Measurements from ENCODE around the gene GRIA4. TPM values are rescaled to one million over a fixed set of nuclear protein-coding genes. Genes with fewer than 3 reads are reported as not detected.

The GRIA4 gene
- not detected for total RNA-seq

GRCh38 chr11:105609832-105610781 is at the start of gene GRIA4:
GRIA4 (plus strand) TSS chr11:105610073; CDS start chr11:105610998, 925 bp downstream.
- Mint-ChIP-seq H3K36me3 (no peaks in the 10 kb centered on the region), H3K9me3 (peaks cover 3% of the 10 kb centered on the region), H3K4me3 (peak within 1 kb of the TSS; percentile 45), H3K4me1 (ENCODE audit: low read depth) (peaks cover 18% of the 10 kb centered on the region), H3K27me3 (peaks cover 41% of the 10 kb centered on the region), H3K27ac (no peak within 1 kb of the TSS)
- CTCF ChIA-PET, result no interaction called here
- POLR2A ChIA-PET, result no interaction called here
- peak; percentile 31 for DNase-seq
- intact Hi-C loops (cut with micrococcal nuclease), result no loop called here

DNA sequence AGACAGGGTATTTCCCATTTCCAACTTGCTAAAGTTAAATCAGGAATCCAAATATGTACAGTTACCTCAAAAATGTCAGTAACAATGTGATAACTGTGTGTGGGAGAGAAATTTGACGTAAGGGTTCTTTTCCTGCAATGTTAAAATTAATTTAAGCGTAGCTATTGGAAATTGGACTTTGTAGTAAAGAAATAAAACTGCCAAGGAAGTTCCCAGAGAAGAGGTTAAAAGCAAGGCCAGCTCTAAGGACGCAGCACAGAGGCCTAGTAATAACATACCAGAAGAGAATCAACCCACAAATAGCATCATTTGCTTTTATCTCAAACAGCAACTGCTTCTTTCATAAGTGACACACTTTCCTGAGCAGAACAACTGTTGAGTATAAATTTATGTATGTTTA is 36.8 kb upstream of the GRIA4 start:
- H3K9me3 Mint-ChIP-seq, result no peaks in the 10 kb centered on the region
- H3K27ac Mint-ChIP-seq, result no peak overlapping the region
- H3K27me3 Mint-ChIP-seq, result peaks cover 1% of the 10 kb centered on the region
- no peaks in the 10 kb centered on the region for H3K4me1 Mint-ChIP-seq (ENCODE audit: low read depth)
- no peak for DNase-seq
- H3K4me3 Mint-ChIP-seq, result no peak overlapping the region
- CTCF ChIA-PET, result no interaction called here
- POLR2A ChIA-PET, result no interaction called here
- intact Hi-C loops (cut with micrococcal nuclease), result no loop called here
- H3K36me3 Mint-ChIP-seq, result no peaks in the 10 kb centered on the region

DNA sequence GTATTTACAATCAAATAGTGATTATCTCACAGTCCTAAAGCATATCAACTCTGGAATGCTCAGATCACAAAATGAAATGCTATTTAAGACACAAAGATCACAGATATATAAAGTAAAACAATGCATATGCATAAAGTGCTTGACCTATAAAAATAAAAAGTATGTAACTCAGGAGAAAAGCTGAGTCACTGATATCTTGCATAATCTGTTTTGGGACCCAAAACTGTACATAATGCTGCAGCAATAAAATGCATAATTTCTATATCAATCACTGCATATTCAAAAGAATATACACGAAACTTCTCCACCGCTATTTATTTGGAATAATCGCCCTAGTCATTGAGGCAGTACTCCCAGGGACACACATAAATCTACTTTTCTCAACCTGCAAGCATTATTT is 34.9 kb upstream of the GRIA4 start:
- DNase-seq, result no peak
- peaks cover 2% of the 10 kb centered on the region for H3K27me3 Mint-ChIP-seq
- no peaks in the 10 kb centered on the region for H3K9me3 Mint-ChIP-seq
- H3K36me3 Mint-ChIP-seq, result no peaks in the 10 kb centered on the region
- intact Hi-C loops (cut with micrococcal nuclease), result no loop called here
- H3K27ac Mint-ChIP-seq, result no peak overlapping the region
- no peak overlapping the region for H3K4me3 Mint-ChIP-seq
- ChIA-PET POLR2A (no interaction called here), CTCF (no interaction called here)
- no peaks in the 10 kb centered on the region for H3K4me1 Mint-ChIP-seq (ENCODE audit: low read depth)

DNA sequence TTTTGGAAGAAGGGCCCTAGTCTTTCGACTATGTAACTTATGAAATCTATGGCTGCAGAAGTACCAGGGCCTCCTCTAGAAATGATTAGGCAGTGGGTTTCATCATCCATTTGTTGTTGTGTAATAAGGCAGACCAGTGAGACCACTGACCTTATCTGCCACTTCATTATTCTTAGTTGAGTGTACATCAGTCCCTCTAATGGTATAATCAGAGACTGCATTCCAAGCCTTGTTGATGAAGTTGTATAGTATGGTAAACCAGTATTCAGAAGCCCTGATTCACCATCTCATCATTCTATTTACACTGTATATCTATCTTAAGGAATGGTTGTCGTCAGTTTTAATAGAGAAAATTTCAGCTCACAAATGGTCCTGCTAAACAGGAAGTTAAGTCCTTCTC is 32.2 kb upstream of the GRIA4 start:
- ChIA-PET POLR2A (no interaction called here), CTCF (no interaction called here)
- Mint-ChIP-seq H3K36me3 (no peaks in the 10 kb centered on the region), H3K9me3 (no peaks in the 10 kb centered on the region), H3K4me3 (no peak overlapping the region), H3K4me1 (ENCODE audit: low read depth) (no peaks in the 10 kb centered on the region), H3K27ac (no peak overlapping the region), H3K27me3 (peaks cover 2% of the 10 kb centered on the region)
- intact Hi-C loops (cut with micrococcal nuclease), result no loop called here
- no peak for DNase-seq

DNA sequence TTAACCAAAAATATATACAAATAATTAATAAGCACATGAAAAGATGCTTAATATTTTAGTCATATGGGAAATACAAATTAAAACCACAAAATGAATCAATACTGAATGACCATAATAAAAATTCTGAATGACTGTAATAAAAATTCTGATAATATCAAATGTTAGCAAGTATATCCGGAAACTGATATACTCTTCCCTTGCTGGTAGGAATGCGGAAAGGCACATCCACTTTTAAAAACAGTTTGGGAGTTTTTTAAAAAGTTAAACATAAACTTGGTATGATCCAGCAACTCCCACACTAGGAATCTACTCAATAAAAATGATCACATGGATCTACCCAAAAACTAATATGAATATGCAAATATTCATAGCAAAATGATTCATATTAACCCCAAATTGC is 30.8 kb upstream of the GRIA4 start:
- CTCF ChIA-PET, result no interaction called here
- POLR2A ChIA-PET, result no interaction called here
- no peak overlapping the region for H3K27ac Mint-ChIP-seq
- H3K9me3 Mint-ChIP-seq, result no peaks in the 10 kb centered on the region
- intact Hi-C loops (cut with micrococcal nuclease), result no loop called here
- no peaks in the 10 kb centered on the region for H3K36me3 Mint-ChIP-seq
- H3K27me3 Mint-ChIP-seq, result peaks cover 2% of the 10 kb centered on the region
- DNase-seq, result no peak
- no peaks in the 10 kb centered on the region for H3K4me1 Mint-ChIP-seq (ENCODE audit: low read depth)
- H3K4me3 Mint-ChIP-seq, result no peak overlapping the region

- ChIA-PET CTCF (no interaction called here), POLR2A (no interaction called here)
- no peaks in the 10 kb centered on the region for H3K36me3 Mint-ChIP-seq
Measured at GRCh38 chr11:105582497-105582896, 27.4 kb upstream of the GRIA4 start.

DNA sequence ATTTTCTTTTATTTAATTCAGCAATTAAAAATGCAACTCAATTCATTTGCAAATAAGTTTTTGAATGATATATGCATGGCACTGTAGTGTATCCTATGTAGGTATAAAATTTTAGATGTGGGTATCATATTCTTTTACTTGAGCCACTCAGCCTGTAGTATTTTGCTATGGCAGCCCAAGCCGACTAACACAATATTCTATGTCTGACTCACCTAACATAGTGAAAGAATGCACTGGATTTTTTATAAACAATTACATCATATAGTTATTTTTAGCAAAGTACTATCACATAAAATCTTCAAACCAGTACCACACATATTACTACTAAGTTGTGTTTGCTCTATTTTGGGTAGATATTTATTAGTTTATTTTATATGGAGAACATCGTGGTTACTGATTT is 21.9 kb upstream of the GRIA4 start:
- H3K4me3 Mint-ChIP-seq, result no peak overlapping the region
- POLR2A ChIA-PET, result no interaction called here
- no peak overlapping the region for H3K27ac Mint-ChIP-seq
- H3K4me1 Mint-ChIP-seq (ENCODE audit: low read depth), result no peaks in the 10 kb centered on the region
- no peak for DNase-seq
- no peaks in the 10 kb centered on the region for H3K36me3 Mint-ChIP-seq
- CTCF ChIA-PET, result no interaction called here
- no peaks in the 10 kb centered on the region for H3K9me3 Mint-ChIP-seq
- intact Hi-C loops (cut with micrococcal nuclease), result no loop called here
- H3K27me3 Mint-ChIP-seq, result peaks cover 2% of the 10 kb centered on the region

More at GRCh38 chr11:105582497-105582896, 27.4 kb upstream of the GRIA4 start:
- H3K27ac Mint-ChIP-seq, result no peak overlapping the region
- no peaks in the 10 kb centered on the region for H3K9me3 Mint-ChIP-seq
- peaks cover 3% of the 10 kb centered on the region for H3K27me3 Mint-ChIP-seq
- no peak for DNase-seq
- H3K4me3 Mint-ChIP-seq, result no peak overlapping the region
- H3K4me1 Mint-ChIP-seq (ENCODE audit: low read depth), result no peaks in the 10 kb centered on the region
- intact Hi-C loops (cut with micrococcal nuclease), result no loop called here

DNA sequence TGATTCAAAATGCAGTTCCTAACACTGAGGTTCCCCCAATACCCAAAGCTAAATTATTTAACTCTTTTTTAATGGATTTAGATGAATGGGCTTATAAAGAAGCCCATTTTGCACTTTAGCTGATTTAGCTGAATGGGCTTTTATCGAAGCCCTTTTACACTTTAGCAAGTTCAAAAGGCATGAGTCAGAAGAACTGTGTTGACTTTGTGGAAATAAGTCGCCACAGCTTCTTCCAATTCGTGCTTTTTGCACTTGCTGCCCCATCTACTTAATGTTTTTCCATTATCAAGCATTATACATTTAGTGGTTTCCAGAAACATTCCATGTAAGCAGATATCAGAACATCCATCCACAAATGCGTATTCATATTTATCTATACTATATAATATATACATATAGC is 20.5 kb upstream of the GRIA4 start:
- CTCF ChIA-PET, result no interaction called here

GRCh38 chr11:105592035-105592434 is 17.8 kb upstream of the GRIA4 start:
- no peak for DNase-seq
- H3K27ac Mint-ChIP-seq, result no peak overlapping the region
- intact Hi-C loops (cut with micrococcal nuclease), result no loop called here
- H3K36me3 Mint-ChIP-seq, result no peaks in the 10 kb centered on the region
- POLR2A ChIA-PET, result no interaction called here
- CTCF ChIA-PET, result no interaction called here
- H3K4me3 Mint-ChIP-seq, result no peak overlapping the region
- H3K9me3 Mint-ChIP-seq, result no peaks in the 10 kb centered on the region
- H3K27me3 Mint-ChIP-seq, result peaks cover 2% of the 10 kb centered on the region
- no peaks in the 10 kb centered on the region for H3K4me1 Mint-ChIP-seq (ENCODE audit: low read depth)

More for the DNA sequence above, 20.5 kb upstream of the GRIA4 start:
- no peak overlapping the region for H3K27ac Mint-ChIP-seq
- H3K9me3 Mint-ChIP-seq, result no peaks in the 10 kb centered on the region
- DNase-seq, result no peak
- H3K4me1 Mint-ChIP-seq (ENCODE audit: low read depth), result no peaks in the 10 kb centered on the region
- H3K36me3 Mint-ChIP-seq, result no peaks in the 10 kb centered on the region
- POLR2A ChIA-PET, result no interaction called here
- H3K27me3 Mint-ChIP-seq, result peaks cover 4% of the 10 kb centered on the region
- intact Hi-C loops (cut with micrococcal nuclease), result no loop called here
- H3K4me3 Mint-ChIP-seq, result no peak overlapping the region

GRCh38 chr11:105598371-105598770 is 11.5 kb upstream of the GRIA4 start:
- POLR2A ChIA-PET, result no interaction called here
- H3K4me3 Mint-ChIP-seq, result no peak overlapping the region

GRCh38 chr11:105603156-105603555 is 6.7 kb upstream of the GRIA4 start:
- no peaks in the 10 kb centered on the region for H3K4me1 Mint-ChIP-seq (ENCODE audit: low read depth)
- peaks cover 20% of the 10 kb centered on the region for H3K27me3 Mint-ChIP-seq

More at GRCh38 chr11:105598371-105598770, 11.5 kb upstream of the GRIA4 start:
- no peak for DNase-seq
- H3K9me3 Mint-ChIP-seq, result no peaks in the 10 kb centered on the region
- peaks cover 5% of the 10 kb centered on the region for H3K27me3 Mint-ChIP-seq
- CTCF ChIA-PET, result no interaction called here
- no peaks in the 10 kb centered on the region for H3K36me3 Mint-ChIP-seq
- H3K27ac Mint-ChIP-seq, result no peak overlapping the region
- intact Hi-C loops (cut with micrococcal nuclease), result no loop called here
- no peaks in the 10 kb centered on the region for H3K4me1 Mint-ChIP-seq (ENCODE audit: low read depth)

GRCh38 chr11:105609341-105609781 is 512 bp upstream of the GRIA4 start:
- intact Hi-C loops (cut with micrococcal nuclease), result no loop called here
- H3K27ac Mint-ChIP-seq, result no peak overlapping the region
- peaks cover 46% of the 10 kb centered on the region for H3K27me3 Mint-ChIP-seq
- ChIA-PET POLR2A (no interaction called here), CTCF (no interaction called here)
- H3K4me3 Mint-ChIP-seq, result no peak overlapping the region
- peaks cover 18% of the 10 kb centered on the region for H3K4me1 Mint-ChIP-seq (ENCODE audit: low read depth)
- H3K9me3 Mint-ChIP-seq, result peaks cover 3% of the 10 kb centered on the region
- DNase-seq, result peak; percentile 26
- H3K36me3 Mint-ChIP-seq, result no peaks in the 10 kb centered on the region

More at GRCh38 chr11:105603156-105603555, 6.7 kb upstream of the GRIA4 start:
- intact Hi-C loops (cut with micrococcal nuclease), result no loop called here
- Mint-ChIP-seq H3K4me3 (no peak overlapping the region), H3K9me3 (peaks cover 3% of the 10 kb centered on the region), H3K27ac (no peak overlapping the region), H3K36me3 (no peaks in the 10 kb centered on the region)
- POLR2A ChIA-PET, result no interaction called here
- DNase-seq, result no peak
- CTCF ChIA-PET, result no interaction called here

- ChIA-PET POLR2A (no interaction called here), CTCF (no interaction called here)
- no peaks in the 10 kb centered on the region for H3K36me3 Mint-ChIP-seq
- no peaks in the 10 kb centered on the region for H3K9me3 Mint-ChIP-seq
- intact Hi-C loops (cut with micrococcal nuclease), result no loop called here
- no peak overlapping the region for H3K27ac Mint-ChIP-seq
- DNase-seq, result no peak
- peaks cover 18% of the 10 kb centered on the region for H3K4me1 Mint-ChIP-seq (ENCODE audit: low read depth)
- H3K27me3 Mint-ChIP-seq, result peaks cover 37% of the 10 kb centered on the region
- no peak overlapping the region for H3K4me3 Mint-ChIP-seq
Measured at GRCh38 chr11:105610871-105611571, 1.1 kb downstream of the GRIA4 start.
